Transverse colon (tissue), 3 donors: ENCODE results near the gene HSDL1.

Experiments used
- CTCF ChIP-seq, 5 experiments: fragments of 200-600 bp in 3 of 5; fragments of 450-650 bp in 2 of 5; sonication (generic) in 3 of 5; IDR thresholded peaks; 1 replicate in 2 of 5; 2 replicates in 3 of 5; pipeline ENCODE4 v1.5.1; 2016 to 2017; ENCODE audit warnings: antibody characterized with exemption in 5 of 5, inconsistent platforms in 3 of 5, mild to moderate bottlenecking in 2 of 5, moderate library complexity in 1 of 5
- POLR2A ChIP-seq: fragments of 450-650 bp; IDR thresholded peaks from one replicate; pipeline ENCODE4 v1.6.1; 2016; ENCODE audit warnings: antibody characterized with exemption, mild to moderate bottlenecking, moderate library complexity

GRCh38 chr16:84180519-84181140, 35.7 kb upstream of the HSDL1 start:
- TF ChIP-seq POLR2A (no peak), CTCF (IDR thresholded peaks at IDR 0.05) (no peak)
